Colonic mucosa (tissue), 4 donors: ENCODE data around the gene DCXR. TPM values are rescaled to one million over a fixed set of nuclear protein-coding genes. Genes with fewer than 3 reads are reported as not detected.

Experiments used
- DNase-seq: peaks from one replicate; pipeline ENCODE4 v3.0.0-alpha.2; 2020
- H3K27ac ChIP-seq: fragments of 200-600 bp; one replicate; pipeline ENCODE4 v1.8.0; 2021
- H3K27me3 ChIP-seq: fragments of 200-600 bp; one replicate; pipeline ENCODE4 v1.8.0; 2021
- H3K36me3 ChIP-seq: fragments of 200-600 bp; one replicate; pipeline ENCODE4 v1.8.0; 2021
- H3K4me1 ChIP-seq: fragments of 200-600 bp; one replicate; pipeline ENCODE4 v1.8.0; 2021; ENCODE audit warnings: mild to moderate bottlenecking
- H3K4me3 ChIP-seq: fragments of 200-600 bp; one replicate; pipeline ENCODE4 v1.8.0; 2021
- H3K9ac ChIP-seq, 2 donors: one replicate each; pipeline ENCODE4 v1.7.0; 2013; ENCODE audit warnings: control low read depth in 2 of 2, low read depth in 2 of 2, low read length in 2 of 2
- H3K9me3 ChIP-seq: fragments of 200-600 bp; one replicate; pipeline ENCODE4 v1.8.0; 2021
- CTCF ChIP-seq: fragments of 200-600 bp; IDR thresholded peaks from one replicate; pipeline ENCODE4 v1.8.0; 2022; ENCODE audit warnings: antibody characterized with exemption, mild to moderate bottlenecking
- intact Hi-C: fragments of 100-400 bp; cut with DNase I; formaldehyde crosslinking; loops from one replicate; pipeline ENCODE4 v1.14.1; 2022
- total RNA-seq, 2 donors: library from RNA; stranded (reverse); fragmentation: NEBNext Ultra II Directional in 1 of 2; extraction: Animal tissue kit (Norgen Biotek cat#: 25700) in 1 of 2; gene quantifications; one replicate each; pipeline ENCODE4 v1.2.1, GENCODE V29; 2021
- donor health status: healthy.
- donor health status: DM: no; HTN: no; CAD: no.
- donor health status: DM: no; HTN: no; CAD: no.

Gene DCXR
- total RNA-seq, 2 donors from 2014 or later: 115 to 183 TPM

GRCh38 chr17:82036634-82037091 lies 834 bp downstream of the DCXR start:
- DNase-seq: no peak
- no peak for TF ChIP-seq CTCF
- H3K4me1 ChIP-seq: peaks cover 13% of the 10 kb centered on the region
- peak overlapping the region; percentile 67 to 86 for H3K9ac ChIP-seq
- H3K4me3 ChIP-seq: peak overlapping the region; percentile 83
- H3K36me3 ChIP-seq: no peaks in the 10 kb centered on the region
- peak overlapping the region; percentile 95 for H3K27ac ChIP-seq
- H3K27me3 ChIP-seq: no peaks in the 10 kb centered on the region
- intact Hi-C loops: loop anchor here (10.0 kb wide), 1 partner anchor 288 kb away; no protein-coding TSS in a partner anchor
- no peaks in the 10 kb centered on the region for H3K9me3 ChIP-seq

- no peaks in the 10 kb centered on the region for H3K27me3 ChIP-seq
- no peak overlapping the region for H3K27ac ChIP-seq
- peak overlapping the region; percentile 67 to 86 for H3K9ac ChIP-seq
- peaks cover 13% of the 10 kb centered on the region for H3K4me1 ChIP-seq
- H3K36me3 ChIP-seq: no peaks in the 10 kb centered on the region
- intact Hi-C loops: loop anchor here (10.0 kb wide), 1 partner anchor 289 kb away; no protein-coding TSS in a partner anchor
- TF ChIP-seq CTCF: no peak
- H3K4me3 ChIP-seq: peak overlapping the region; percentile 83
- no peak for DNase-seq
- H3K9me3 ChIP-seq: no peaks in the 10 kb centered on the region
Measured at GRCh38 chr17:82035956-82036633, 1.4 kb downstream of the DCXR start.

GRCh38 chr17:82035488-82035887 lies 2.0 kb downstream of the DCXR start:
- H3K9ac ChIP-seq: no peak overlapping the region
- intact Hi-C loops: loop anchor here (10.0 kb wide), 1 partner anchor 289 kb away; no protein-coding TSS in a partner anchor
- no peaks in the 10 kb centered on the region for H3K36me3 ChIP-seq
- no peak for TF ChIP-seq CTCF
- H3K4me1 ChIP-seq: peaks cover 13% of the 10 kb centered on the region
- H3K4me3 ChIP-seq: no peak overlapping the region
- H3K27ac ChIP-seq: no peak overlapping the region
- no peak for DNase-seq
- no peaks in the 10 kb centered on the region for H3K27me3 ChIP-seq
- no peaks in the 10 kb centered on the region for H3K9me3 ChIP-seq

GRCh38 chr17:82034371-82035011 lies 3.0 kb downstream of the DCXR start:
- no peak for DNase-seq
- Histone ChIP-seq H3K4me3 (no peak overlapping the region), H3K27me3 (no peaks in the 10 kb centered on the region), H3K4me1 (peaks cover 19% of the 10 kb centered on the region), H3K9me3 (no peaks in the 10 kb centered on the region), H3K36me3 (no peaks in the 10 kb centered on the region), H3K27ac (no peak overlapping the region), H3K9ac (no peak overlapping the region)
- TF ChIP-seq CTCF: no peak
- intact Hi-C loops: loop anchor here (10.0 kb wide), 1 partner anchor 290 kb away; no protein-coding TSS in a partner anchor

- DNase-seq: no peak
- Histone ChIP-seq H3K27ac (no peak overlapping the region), H3K9me3 (no peaks in the 10 kb centered on the region), H3K4me1 (peaks cover 19% of the 10 kb centered on the region), H3K9ac (no peak overlapping the region), H3K4me3 (no peak overlapping the region), H3K36me3 (no peaks in the 10 kb centered on the region), H3K27me3 (no peaks in the 10 kb centered on the region)
- intact Hi-C loops: loop anchor here (10.0 kb wide), 1 partner anchor 291 kb away; no protein-coding TSS in a partner anchor
- no peak for TF ChIP-seq CTCF
Measured at GRCh38 chr17:82033359-82034085, 4.0 kb downstream of the DCXR start.
